HepG2 (cell line): ENCODE data around the gene FAM78A. TPM values are rescaled to one million over a fixed set of nuclear protein-coding genes. Genes with fewer than 3 reads are reported as not detected.

ENCODE experiments used
- ATAC-seq: fragments of 200-7000 bp; cut with Tn5 transposase; 3 replicates; pipeline ENCODE4 v1.9.1; 2020; ENCODE audit warnings: mild to moderate bottlenecking, moderate library complexity
- BruUV-seq: library from RNA; stranded (reverse); fragments of 400-500 nt; replicated peaks from 2 replicates; lab custom pipeline; 2021; lab: Mats Ljungman, UMichigan
- CTCF ChIA-PET: fragments of 300-600 bp; formaldehyde crosslinking; extraction: SDS; loops from one replicate; lab custom pipeline; 2021; ENCODE audit warnings: low total read pairs, inconsistent platforms, low intra/inter-chr PET ratio; lab: Yijun Ruan, JAX
- POLR2A ChIA-PET: fragments of 350-600 bp; sonication (Branson Sonifier 250); formaldehyde crosslinking; loops from one replicate; lab custom pipeline; 2020; ENCODE audit warnings: antibody characterized with exemption, inconsistent platforms; lab: Yijun Ruan, JAX
- DNase-seq: peaks from one replicate; pipeline ENCODE4 v3.0.0-alpha.2; 2015; ENCODE audit warnings: low spot score
- FAIRE-seq: peaks from 3 replicates; lab custom pipeline; 2011; peaks lifted over from hg19 to GRCh38; lab: Jason Lieb, UNC
- H2AFZ ChIP-seq: one replicate; pipeline ENCODE4 v1.6.1; 2011; ENCODE audit warnings: low read length, inconsistent platforms
- H3K27ac ChIP-seq: fragments of 300-600 bp; 3 replicates; pipeline ENCODE4 v1.8.0; 2011; ENCODE audit warnings: mixed run types, mild to moderate bottlenecking, mixed read lengths, low read length, inconsistent platforms; ENCODE audit not compliant: insufficient read depth; ENCODE audit errors: extremely low read length
- H3K27me3 ChIP-seq, 2 experiments: fragments of 200-600 bp in 1 of 2; 2 replicates in 1 of 2; 3 replicates in 1 of 2; pipeline versions ENCODE4 v1.6.0 to v1.8.0; 2011; ENCODE audit warnings: low read length in 2 of 2, mild to moderate bottlenecking in 2 of 2, moderate library complexity in 2 of 2, inconsistent platforms in 1 of 2; ENCODE audit not compliant: insufficient read depth in 2 of 2, control insufficient read depth in 1 of 2
- H3K36me3 ChIP-seq, 2 experiments: fragments of 200-600 bp in 1 of 2; replicated peaks in 1 of 2; 2 replicates in 1 of 2; 3 replicates in 1 of 2; pipeline versions ENCODE4 v1.5.1 to v1.8.0; 2011; ENCODE audit warnings: low read length in 2 of 2, inconsistent platforms in 1 of 2; ENCODE audit not compliant: insufficient read depth in 2 of 2, control insufficient read depth in 1 of 2
- H3K4me1 ChIP-seq: 2 replicates; pipeline ENCODE4 v1.5.1; 2012; ENCODE audit warnings: low read length, inconsistent platforms; ENCODE audit not compliant: insufficient read depth
- H3K4me2 ChIP-seq: 2 replicates; pipeline ENCODE4 v1.6.0; 2011; ENCODE audit warnings: low read depth, low read length, inconsistent platforms
- H3K4me3 ChIP-seq, 3 experiments: fragments of 200-600 bp in 1 of 3; sonication (generic), shearing (Covaris generic) in 1 of 3; replicated peaks in 1 of 3; 2 replicates each; pipeline ENCODE4 v1.5.1; 2011 to 2016; ENCODE audit warnings: low read length in 3 of 3, inconsistent platforms in 2 of 3, low read depth in 2 of 3, mild to moderate bottlenecking in 2 of 3, control low read depth in 1 of 3, mixed read lengths in 1 of 3; ENCODE audit not compliant: insufficient read depth in 1 of 3
- H3K79me2 ChIP-seq: one replicate; pipeline ENCODE4 v1.6.1; 2011; ENCODE audit warnings: low read length, inconsistent platforms; ENCODE audit not compliant: insufficient read depth
- H3K9ac ChIP-seq: 2 replicates; pipeline ENCODE4 v1.6.0; 2011; ENCODE audit warnings: mild to moderate bottlenecking, low read depth, low read length, inconsistent platforms; ENCODE audit not compliant: insufficient read depth
- H3K9me3 ChIP-seq: 2 replicates; pipeline ENCODE4 v1.5.1; 2012; ENCODE audit warnings: mild to moderate bottlenecking, low read length
- H4K20me1 ChIP-seq: 2 replicates; pipeline ENCODE4 v1.6.0; 2011; ENCODE audit warnings: inconsistent platforms, mild to moderate bottlenecking, low read length, moderate library complexity; ENCODE audit not compliant: insufficient read depth
- ISL2 ChIP-seq: sonication (generic); formaldehyde crosslinking; IDR thresholded peaks from 2 replicates; pipeline ENCODE4 v1.5.0; 2020; ENCODE audit warnings: missing genetic modification reagents
- KAT7 ChIP-seq: IDR thresholded peaks from 2 replicates; pipeline ENCODE4 v1.6.1; 2018; ENCODE audit warnings: borderline replicate concordance, missing compliant biosample characterization
- KLF15 ChIP-seq: sonication (generic); formaldehyde crosslinking; IDR thresholded peaks from 2 replicates; pipeline ENCODE4 v1.8.1; 2023; ENCODE audit warnings: borderline replicate concordance, mild to moderate bottlenecking, inconsistent platforms, missing genetic modification reagents, mixed read lengths
- MNT ChIP-seq: fragments of 450-650 bp; IDR thresholded peaks from 2 replicates; pipeline ENCODE4 v1.6.1; 2016
- RAD51 ChIP-seq: fragments of 450-650 bp; IDR thresholded peaks from 2 replicates; pipeline ENCODE4 v1.6.1; 2016; ENCODE audit warnings: borderline replicate concordance
- RNF2 ChIP-seq: fragments of 450-650 bp; conservative IDR thresholded peaks from 2 replicates; pipeline ENCODE4 v1.6.1; 2016; ENCODE audit warnings: low read depth
- ZBTB46 ChIP-seq: sonication (generic); formaldehyde crosslinking; IDR thresholded peaks from 2 replicates; pipeline ENCODE4 v1.4.0; 2020; ENCODE audit warnings: mild to moderate bottlenecking, missing genetic modification reagents, borderline replicate concordance
- ZFP91 ChIP-seq: sonication (generic); formaldehyde crosslinking; IDR thresholded peaks from 2 replicates; pipeline ENCODE4 v1.9.0; 2022; ENCODE audit warnings: missing genetic modification reagents, mild to moderate bottlenecking, borderline replicate concordance
- ZNF3 ChIP-seq: IDR thresholded peaks from 2 replicates; pipeline ENCODE4 v1.7.0; 2017; ENCODE audit warnings: inconsistent platforms
- ZSCAN21 ChIP-seq: sonication (generic); formaldehyde crosslinking; IDR thresholded peaks from 2 replicates; pipeline ENCODE4 v1.8.0; 2022; ENCODE audit warnings: mild to moderate bottlenecking, missing genetic modification reagents, moderate library complexity, borderline replicate concordance
- WGBS: methylation state at CpG from one replicate; pipeline ENCODE4 v1.1.6; 2017; ENCODE audit warnings: low lambda C conversion rate; 5-methylcytosine and 5-hydroxymethylcytosine counted together
- in situ Hi-C: cut with HindIII; loops from 2 replicates; pipeline ENCODE4 v1.10.0; 2017; ENCODE audit warnings: low pct_unique_long_range_greater_than_20kb; ENCODE audit not compliant: extremely low pct_ligation_motif_present
- intact Hi-C: fragments of 100-400 bp; cut with micrococcal nuclease; formaldehyde crosslinking; loops from one replicate; pipeline ENCODE4 v1.10.0; 2022; ENCODE audit not compliant: unreplicated experiment
- polyA plus RNA-seq, 8 experiments: library from polyadenylated mRNA; depleted of rRNA in 3 of 8; stranded (reverse) in 7 of 8; unstranded in 1 of 8; fragments of >200 nt; fragmentation: Illumina TruSeq in 4 of 8; extraction: Trizol in 4 of 8; gene quantifications; 2 replicates each; pipeline versions ENCODE4 v1.2.1 to v1.2.3, GENCODE V29; 2011 to 2016; ENCODE audit warnings: low read depth in 4 of 8, missing spikeins in 1 of 8, mixed read lengths in 1 of 8; ENCODE audit not compliant: insufficient read depth in 1 of 8
- total RNA-seq, 5 experiments: library from RNA; depleted of rRNA; stranded (reverse); fragments of >200 nt; fragmentation: Illumina TruSeq; extraction: Trizol; gene quantifications; 2 replicates each; pipeline ENCODE4 v1.2.3, GENCODE V29; 2016; ENCODE audit warnings: low read depth in 1 of 5
- TF ChIP-seq, protein P1 (sequence below): IDR thresholded peaks from 2 replicates; pipeline ENCODE4 v1.6.1; 2018; ENCODE audit warnings: missing genetic modification reagents

Gene FAM78A
- total and polyA plus RNA-seq, 2 of the 13 experiments (the other 11 are each of a cell fraction or from before 2014, with no cell fraction given): 0.18 to 0.62 TPM

DNA sequence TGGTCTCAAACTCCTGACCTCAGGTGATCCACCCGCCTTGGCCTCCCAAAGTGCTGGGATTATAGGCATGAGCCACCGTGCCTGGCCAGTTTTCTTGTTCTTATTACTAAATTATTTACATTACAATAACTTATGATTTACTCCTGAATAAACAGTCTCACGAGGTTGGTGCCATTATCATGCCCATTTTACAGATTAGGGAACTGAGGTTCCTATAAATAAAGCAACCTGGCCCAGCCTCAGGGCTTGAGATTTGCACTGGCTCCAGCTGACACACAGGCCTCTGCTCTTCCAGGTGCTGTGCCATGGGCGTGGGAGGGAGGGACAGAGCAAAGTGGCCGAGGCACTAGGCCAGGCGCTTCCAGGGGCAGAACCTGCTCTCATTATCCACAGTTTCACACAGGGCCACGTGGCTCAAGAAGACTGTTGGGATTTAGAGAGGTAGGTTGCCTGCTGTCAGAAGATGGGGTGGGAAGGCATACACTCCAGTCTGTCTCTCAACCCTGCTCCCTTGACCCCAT, 15.5 kb upstream of the FAM78A start (continued):
- TF ChIP-seq, protein P1, sequence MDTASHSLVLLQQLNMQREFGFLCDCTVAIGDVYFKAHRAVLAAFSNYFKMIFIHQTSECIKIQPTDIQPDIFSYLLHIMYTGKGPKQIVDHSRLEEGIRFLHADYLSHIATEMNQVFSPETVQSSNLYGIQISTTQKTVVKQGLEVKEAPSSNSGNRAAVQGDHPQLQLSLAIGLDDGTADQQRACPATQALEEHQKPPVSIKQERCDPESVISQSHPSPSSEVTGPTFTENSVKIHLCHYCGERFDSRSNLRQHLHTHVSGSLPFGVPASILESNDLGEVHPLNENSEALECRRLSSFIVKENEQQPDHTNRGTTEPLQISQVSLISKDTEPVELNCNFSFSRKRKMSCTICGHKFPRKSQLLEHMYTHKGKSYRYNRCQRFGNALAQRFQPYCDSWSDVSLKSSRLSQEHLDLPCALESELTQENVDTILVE (CRISPR knock-in tag): no peak
- TF ChIP-seq RNF2 (no peak), RAD51 (no peak), ZFP91 (CRISPR knock-in tag) (no peak), ZSCAN21 (CRISPR knock-in tag) (no peak), KLF15 (no peak), ZNF3 (CRISPR knock-in tag) (no peak)

GRCh38 chr9:131290767-131291370, 14.6 kb upstream of the FAM78A start:
- Histone ChIP-seq H4K20me1 (no peaks in the 10 kb centered on the region), H3K27me3 (peaks cover 3 to 18% of the 10 kb centered on the region in 2 experiments; a peak in 3 of 5 replicates), H3K9me3 (no peaks in the 10 kb centered on the region), H3K79me2 (no peaks in the 10 kb centered on the region), H3K4me2 (no peak overlapping the region; the same call in 1 of the 2 replicates), H2AFZ (no peak overlapping the region), H3K9ac (no peak overlapping the region), H3K4me3 (peak overlapping the region in 1 of 3 experiments; percentile 66; a peak in 1 of 6 replicates), H3K27ac (no peak overlapping the region), H3K4me1 (peaks cover 33% of the 10 kb centered on the region), H3K36me3 (no peaks in the 10 kb centered on the region)
- TF ChIP-seq ZBTB46 (CRISPR knock-in tag) (no peak), ISL2 (CRISPR knock-in tag) (no peak), MNT (peak; percentile 59), KAT7 (CRISPR knock-in tag) (no peak)
- ChIA-PET CTCF (no interaction called here), POLR2A (no interaction called here)
- FAIRE-seq (no peak), DNase-seq (no peak), ATAC-seq (no peak)
- no TSS peak for BruUV-seq
- in situ Hi-C loops (no loop called here), intact Hi-C loops (no loop called here)
- 73% methylated on average over 8 of the region's 17 CpGs for WGBS
